ENCODE results near the gene UPB1.

- TF ChIP-seq CTCF (IDR thresholded peaks at IDR 0.05; ENCODE audit: low read depth, low read length, poor library complexity, severe bottlenecking) (no peak), EZH2phosphoT487 (IDR thresholded peaks at IDR 0.05; ENCODE audit: borderline replicate concordance, low read length) (no peak)
Observed at GRCh38 chr22:24465975-24466374, 29.2 kb upstream of the UPB1 start.

Measured in DOHH2 (cell line).